ENCODE results near the gene UBE4A. TPM values are rescaled to one million over a fixed set of nuclear protein-coding genes. Genes with fewer than 3 reads are reported as not detected.

The UBE4A gene
- total and polyA plus RNA-seq, 9 of the 15 experiments (the other 6 are each of a cell fraction or from before 2014, with no cell fraction given): 13.5 to 45.2 (median 26.8) TPM

GRCh38 chr11:118401151-118401879 is 41.9 kb downstream of the UBE4A start, which contains the start of gene ATP5MG (continued):
- no peak for TF ChIP-seq SMARCE1 (IDR thresholded peaks at IDR 0.05)
- TF ChIP-seq ZFP91 (CRISPR knock-in tag; IDR thresholded peaks at IDR 0.05): no peak
- TF ChIP-seq SMARCA5 (IDR thresholded peaks at IDR 0.05): no peak
- TF ChIP-seq ARHGAP35 (IDR thresholded peaks at IDR 0.05; ENCODE audit: partially characterized antibody): no peak
- TF ChIP-seq GATA2 (CRISPR knock-in tag; IDR thresholded peaks at IDR 0.05): no peak
- no peak for TF ChIP-seq CEBPB (tag; IDR thresholded peaks at IDR 0.05)
- TF ChIP-seq ZKSCAN8 (CRISPR knock-in tag; IDR thresholded peaks at IDR 0.05): no peak
- no peak for TF ChIP-seq ILF3 (IDR thresholded peaks at IDR 0.05; ENCODE audit: borderline replicate concordance)
- peak; percentile 47 for TF ChIP-seq MYC (IDR thresholded peaks at IDR 0.05; ENCODE audit: low read depth, low read length)
- no peak for TF ChIP-seq MYC (CRISPR knock-in tag; IDR thresholded peaks at IDR 0.05; ENCODE audit: borderline replicate concordance, low read depth)
- no peak for TF ChIP-seq PTRF (tag; IDR thresholded peaks at IDR 0.05)
- no peak for TF ChIP-seq ZNF655 (CRISPR knock-in tag; IDR thresholded peaks at IDR 0.05)
- no peak for TF ChIP-seq GTF2E2 (tag; IDR thresholded peaks at IDR 0.05)
- no peak for TF ChIP-seq FOXJ2 (tag; IDR thresholded peaks at IDR 0.05)
- no peak for TF ChIP-seq ZNF764 (CRISPR knock-in tag; IDR thresholded peaks at IDR 0.05; ENCODE audit: low read depth)
- no peak for TF ChIP-seq CEBPZ (IDR thresholded peaks at IDR 0.05; ENCODE audit: borderline replicate concordance, low read depth, low read length)
- no peak for TF ChIP-seq FOXA1 (IDR thresholded peaks at IDR 0.05; ENCODE audit: borderline replicate concordance)
- no peak for TF ChIP-seq FOXK1 (CRISPR knock-in tag; IDR thresholded peaks at IDR 0.05; ENCODE audit: borderline replicate concordance)
- TF ChIP-seq STAT5A (IDR thresholded peaks at IDR 0.05; ENCODE audit: borderline replicate concordance, low read length): no peak
- no peak for TF ChIP-seq ZNF143 (CRISPR knock-in tag; IDR thresholded peaks at IDR 0.05)
- TF ChIP-seq SP1 (CRISPR knock-in tag; IDR thresholded peaks at IDR 0.05): no peak; the same call in none of the 2 replicates
- no peak for TF ChIP-seq U2AF1 (optimal IDR thresholded peaks at IDR 0.05; ENCODE audit: low read depth, low read length)

All from K562 (cell line).